ENCODE results near the gene SYP.

The SYP gene

DNA sequence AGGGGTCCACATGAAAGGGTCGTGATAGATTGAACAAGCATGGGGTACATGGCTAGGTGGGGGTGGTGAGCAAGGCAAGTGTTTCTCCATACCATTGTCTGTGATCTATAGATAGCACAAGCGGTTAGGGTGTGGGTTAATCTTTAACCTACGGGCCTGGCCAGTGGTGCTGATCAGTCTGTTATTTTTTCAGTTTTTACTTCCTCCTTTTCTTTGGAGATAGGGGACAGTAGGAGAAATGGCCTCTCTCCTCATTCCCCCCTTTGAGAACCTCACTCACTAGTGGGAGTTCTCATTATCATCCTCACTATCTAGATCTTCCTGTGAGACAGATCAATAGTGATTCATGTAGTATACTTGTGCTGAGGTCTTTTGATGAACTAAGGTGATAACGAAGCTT lies 60.3 kb downstream of the SYP start:
- DNase-seq (ENCODE audit: low read depth, low spot score) = no peak
